Neural progenitor cell (in vitro differentiated cells): ENCODE data around the gene TGM2. TPM values are rescaled to one million over a fixed set of nuclear protein-coding genes. Genes with fewer than 3 reads are reported as not detected.

Experiments
- DNase-seq: peaks from one replicate; pipeline ENCODE4 v3.0.0-alpha.2; 2016; ENCODE audit warnings: low spot score
- H2AFZ ChIP-seq: fragments of 200-600 bp; sonication (generic); replicated peaks from 2 replicates; pipeline ENCODE4 v1.6.1; 2016; ENCODE audit warnings: antibody characterized with exemption
- H3F3A ChIP-seq: fragments of 200-600 bp; sonication (generic); 2 replicates; pipeline ENCODE4 v1.6.1; 2016; ENCODE audit warnings: antibody characterized with exemption, low read depth
- H3K27ac ChIP-seq: fragments of 200-600 bp; sonication (generic); 2 replicates; pipeline ENCODE4 v1.5.1; 2016; ENCODE audit warnings: mild to moderate bottlenecking
- H3K27me3 ChIP-seq: fragments of 200-600 bp; sonication (generic); 2 replicates; pipeline ENCODE4 v1.6.1; 2016; ENCODE audit warnings: mild to moderate bottlenecking, moderate library complexity
- H3K36me3 ChIP-seq: fragments of 200-600 bp; sonication (generic); 2 replicates; pipeline ENCODE4 v1.5.1; 2016
- H3K4me1 ChIP-seq: fragments of 200-600 bp; sonication (generic); 2 replicates; pipeline ENCODE4 v1.6.1; 2016; ENCODE audit warnings: mixed run types
- H3K4me2 ChIP-seq: fragments of 200-600 bp; sonication (generic); 2 replicates; pipeline ENCODE4 v1.6.1; 2016
- H3K4me3 ChIP-seq: fragments of 200-600 bp; sonication (generic); 2 replicates; pipeline ENCODE4 v1.5.1; 2016
- H3K79me2 ChIP-seq: fragments of 200-600 bp; sonication (generic); 2 replicates; pipeline ENCODE4 v1.6.1; 2016; ENCODE audit warnings: low read depth
- H3K9ac ChIP-seq: fragments of 200-600 bp; sonication (generic); 2 replicates; pipeline ENCODE4 v1.6.1; 2016
- H3K9me3 ChIP-seq: fragments of 200-600 bp; sonication (generic); 2 replicates; pipeline ENCODE4 v1.5.1; 2016; ENCODE audit warnings: low read depth
- H4K20me1 ChIP-seq: fragments of 200-600 bp; sonication (generic); 2 replicates; pipeline ENCODE4 v1.6.1; 2016; ENCODE audit warnings: low read depth
- H3K27ac Mint-ChIP-seq: 3 replicates; pipeline ENCODE4 v1.8.0; 2021; ENCODE audit warnings: mixed read lengths
- H3K27me3 Mint-ChIP-seq: 2 replicates; pipeline ENCODE4 v1.8.0; 2022; ENCODE audit warnings: low read depth, mild to moderate bottlenecking, inconsistent platforms, moderate library complexity, mixed read lengths; ENCODE audit not compliant: insufficient read depth
- H3K36me3 Mint-ChIP-seq: 3 replicates; pipeline ENCODE4 v1.8.0; 2021; ENCODE audit warnings: mixed read lengths
- H3K4me1 Mint-ChIP-seq: 3 replicates; pipeline ENCODE4 v1.8.0; 2021; ENCODE audit warnings: mixed read lengths
- H3K4me3 Mint-ChIP-seq: 3 replicates; pipeline ENCODE4 v1.8.0; 2021; ENCODE audit warnings: mild to moderate bottlenecking, moderate library complexity, mixed read lengths
- H3K9me3 Mint-ChIP-seq: 3 replicates; pipeline ENCODE4 v1.8.0; 2020; ENCODE audit warnings: mixed read lengths
- EZH2 ChIP-seq: fragments of 200-600 bp; sonication (generic); IDR thresholded peaks from 2 replicates; pipeline ENCODE4 v1.6.1; 2017; ENCODE audit warnings: antibody characterized with exemption, mild to moderate bottlenecking, moderate library complexity
- EZH2phosphoT487 ChIP-seq: fragments of 200-600 bp; sonication (generic); IDR thresholded peaks from 2 replicates; pipeline ENCODE4 v1.6.1; 2017; ENCODE audit warnings: antibody characterized with exemption
- total RNA-seq: library from RNA; depleted of rRNA; stranded (reverse); fragments of >200 nt; gene quantifications from 2 replicates; pipeline ENCODE4 v1.2.3, GENCODE V29; 2015; ENCODE audit warnings: low replicate concordance
- TF ChIP-seq, protein P1 (sequence below): fragments of 200-600 bp; sonication (generic); IDR thresholded peaks from 2 replicates; pipeline ENCODE4 v1.5.1; 2017; ENCODE audit warnings: antibody characterized with exemption, mild to moderate bottlenecking

Gene TGM2
- total RNA-seq, 1 donor from 2014 or later: 0.22 TPM

DNA sequence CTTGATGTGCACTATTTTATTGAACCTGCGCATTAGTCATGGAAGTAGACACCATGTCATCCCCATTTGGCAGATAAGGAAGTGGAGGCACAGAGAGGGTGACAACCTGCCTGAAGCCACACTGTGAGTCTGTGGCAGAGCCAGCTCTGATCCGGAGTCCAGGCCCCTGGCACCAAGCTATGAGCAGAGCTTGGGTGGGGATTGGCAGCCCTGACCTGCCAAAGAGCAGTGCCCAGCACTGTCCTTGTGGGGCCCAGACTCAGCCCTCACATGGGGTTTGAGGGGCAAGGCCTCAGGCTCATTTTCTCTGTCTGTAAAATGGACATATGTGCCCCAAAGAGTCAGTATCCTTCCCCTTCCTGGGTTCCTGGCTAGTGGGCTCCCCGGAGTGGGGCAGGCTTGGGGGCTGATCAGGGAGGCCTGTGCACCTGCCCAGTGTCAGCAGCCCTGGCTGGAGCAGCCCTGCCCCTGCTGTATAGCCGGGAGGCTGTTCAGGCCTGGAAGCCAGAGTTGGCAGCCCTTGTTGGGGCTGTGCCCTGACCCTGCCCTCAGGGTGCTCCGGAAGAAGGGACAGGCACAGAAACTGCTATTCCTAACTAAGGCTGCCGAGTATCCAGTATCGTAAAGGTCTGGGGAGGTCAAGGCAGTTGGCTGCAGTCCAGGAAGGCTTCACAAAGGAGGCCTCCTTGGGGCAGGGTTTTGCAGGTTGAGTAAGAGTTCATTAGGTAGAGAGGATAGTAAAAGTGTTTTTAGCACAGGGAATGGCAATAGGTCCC lies 38.7 kb downstream of the TGM2 start:
- no peak overlapping the region for H3K4me3 Mint-ChIP-seq
- TF ChIP-seq EZH2: no peak
- TF ChIP-seq, protein P1, sequence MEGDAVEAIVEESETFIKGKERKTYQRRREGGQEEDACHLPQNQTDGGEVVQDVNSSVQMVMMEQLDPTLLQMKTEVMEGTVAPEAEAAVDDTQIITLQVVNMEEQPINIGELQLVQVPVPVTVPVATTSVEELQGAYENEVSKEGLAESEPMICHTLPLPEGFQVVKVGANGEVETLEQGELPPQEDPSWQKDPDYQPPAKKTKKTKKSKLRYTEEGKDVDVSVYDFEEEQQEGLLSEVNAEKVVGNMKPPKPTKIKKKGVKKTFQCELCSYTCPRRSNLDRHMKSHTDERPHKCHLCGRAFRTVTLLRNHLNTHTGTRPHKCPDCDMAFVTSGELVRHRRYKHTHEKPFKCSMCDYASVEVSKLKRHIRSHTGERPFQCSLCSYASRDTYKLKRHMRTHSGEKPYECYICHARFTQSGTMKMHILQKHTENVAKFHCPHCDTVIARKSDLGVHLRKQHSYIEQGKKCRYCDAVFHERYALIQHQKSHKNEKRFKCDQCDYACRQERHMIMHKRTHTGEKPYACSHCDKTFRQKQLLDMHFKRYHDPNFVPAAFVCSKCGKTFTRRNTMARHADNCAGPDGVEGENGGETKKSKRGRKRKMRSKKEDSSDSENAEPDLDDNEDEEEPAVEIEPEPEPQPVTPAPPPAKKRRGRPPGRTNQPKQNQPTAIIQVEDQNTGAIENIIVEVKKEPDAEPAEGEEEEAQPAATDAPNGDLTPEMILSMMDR: no peak
- H3K4me1 ChIP-seq: no peaks in the 10 kb centered on the region
- no peaks in the 10 kb centered on the region for H3K9me3 Mint-ChIP-seq
- no peaks in the 10 kb centered on the region for H3K36me3 Mint-ChIP-seq
- no peak for DNase-seq
- no peak overlapping the region for H3K27ac ChIP-seq
- H4K20me1 ChIP-seq: no peaks in the 10 kb centered on the region
- H3K27ac Mint-ChIP-seq: no peak overlapping the region
- H3K36me3 ChIP-seq: no peaks in the 10 kb centered on the region
- no peak overlapping the region for H3K4me3 ChIP-seq
- H3K9me3 ChIP-seq: no peaks in the 10 kb centered on the region
- H3K4me1 Mint-ChIP-seq: peaks cover 10% of the 10 kb centered on the region
- H3F3A ChIP-seq: peaks cover 11% of the 10 kb centered on the region
- H3K79me2 ChIP-seq: no peaks in the 10 kb centered on the region
- no peaks in the 10 kb centered on the region for H3K27me3 ChIP-seq
- H3K9ac ChIP-seq: no peak overlapping the region
- H3K4me2 ChIP-seq: no peak overlapping the region
- H2AFZ ChIP-seq: no peak overlapping the region
- H3K27me3 Mint-ChIP-seq: peaks cover 4% of the 10 kb centered on the region

DNA sequence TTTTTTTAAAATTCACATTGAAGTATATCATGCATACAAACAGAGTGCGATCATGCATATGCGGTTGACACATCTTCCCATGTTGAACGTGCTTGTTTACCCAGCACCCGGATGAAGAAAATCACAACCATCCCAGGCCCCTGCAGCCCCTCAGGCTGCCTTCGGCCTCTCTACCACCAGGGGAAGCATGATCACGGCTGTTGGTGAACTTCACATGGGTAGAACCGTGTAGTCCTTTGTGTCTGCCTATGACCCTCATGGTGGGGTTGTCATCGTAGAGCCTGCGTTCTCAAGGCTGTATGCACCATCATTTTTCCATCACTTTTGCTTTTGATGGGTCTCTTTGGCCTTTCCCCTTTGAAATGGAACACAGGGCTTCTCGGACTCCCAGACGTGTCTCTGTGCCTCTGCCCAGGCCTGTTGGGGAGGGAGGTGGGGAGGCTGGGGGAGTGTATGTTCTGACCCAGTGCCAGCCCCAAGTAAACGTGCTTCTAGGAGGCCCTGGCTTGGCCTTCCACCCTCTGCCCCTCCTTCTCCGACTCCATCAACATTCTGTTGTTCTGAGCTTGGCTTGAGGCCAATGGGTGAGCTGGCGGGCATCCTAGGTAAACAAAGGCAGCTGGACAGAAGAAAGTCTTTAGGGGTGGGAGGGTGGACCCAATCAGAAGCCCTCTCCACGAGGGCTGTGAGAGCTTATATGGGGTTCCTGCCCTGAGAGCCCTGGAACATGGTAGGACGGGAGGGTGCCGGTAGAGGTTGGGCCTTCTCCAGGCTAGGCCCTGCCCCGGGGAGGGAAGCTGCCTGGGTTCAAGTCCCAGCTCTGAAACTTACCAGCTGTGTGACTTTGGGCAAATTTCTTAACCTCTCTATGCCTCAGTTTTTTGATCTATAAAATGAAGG lies 39.7 kb downstream of the TGM2 start:
- H3K27me3 ChIP-seq: no peaks in the 10 kb centered on the region
- Mint-ChIP-seq H3K4me3 (no peak overlapping the region), H3K27me3 (peaks cover 4% of the 10 kb centered on the region), H3K27ac (no peak overlapping the region), H3K36me3 (no peaks in the 10 kb centered on the region), H3K9me3 (no peaks in the 10 kb centered on the region), H3K4me1 (peaks cover 6% of the 10 kb centered on the region)
- H3K9ac ChIP-seq: no peak overlapping the region
- no peak overlapping the region for H3K4me3 ChIP-seq
- no peaks in the 10 kb centered on the region for H3K4me1 ChIP-seq
- no peaks in the 10 kb centered on the region for H4K20me1 ChIP-seq
- no peaks in the 10 kb centered on the region for H3K79me2 ChIP-seq
- H3K9me3 ChIP-seq: no peaks in the 10 kb centered on the region
- no peaks in the 10 kb centered on the region for H3K36me3 ChIP-seq
- no peak for DNase-seq
- H3K4me2 ChIP-seq: no peak overlapping the region
- H3K27ac ChIP-seq: no peak overlapping the region
- no peak overlapping the region for H2AFZ ChIP-seq
- TF ChIP-seq EZH2: no peak
- TF ChIP-seq, protein P1: no peak
- no peak for TF ChIP-seq EZH2phosphoT487
- peaks cover 11% of the 10 kb centered on the region for H3F3A ChIP-seq

DNA sequence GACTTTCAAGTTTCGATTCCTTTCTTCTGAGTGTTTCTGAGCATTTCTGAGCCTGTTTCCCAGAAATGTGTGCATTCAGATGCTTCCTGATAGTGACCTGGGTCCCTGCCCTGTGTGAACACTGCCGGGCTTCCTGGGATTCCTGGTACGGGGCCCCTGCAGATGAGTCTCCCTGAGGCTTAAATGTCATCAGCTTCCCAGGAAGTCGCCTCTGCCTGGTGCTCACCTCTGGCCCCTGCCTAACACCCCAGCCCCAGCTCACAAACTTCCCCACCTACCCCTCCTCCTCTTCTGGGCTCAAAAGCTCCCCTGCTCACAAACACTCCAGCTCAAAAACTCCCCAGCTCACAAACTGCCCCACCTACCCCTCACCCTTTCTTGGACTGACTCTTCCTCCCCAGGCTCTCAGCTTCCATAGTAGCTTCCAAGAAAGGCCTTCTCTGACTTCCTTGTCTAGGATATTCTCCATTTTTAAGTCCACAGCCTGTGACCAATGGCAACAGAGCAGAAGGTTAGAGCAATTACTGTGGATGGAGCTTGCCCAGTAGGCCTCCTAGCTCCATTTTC lies 42.0 kb downstream of the TGM2 start:
- H2AFZ ChIP-seq: peak overlapping the region; percentile 83
- TF ChIP-seq EZH2phosphoT487: no peak
- no peak for TF ChIP-seq EZH2
- TF ChIP-seq, protein P1: no peak

More for the DNA sequence above, 42.0 kb downstream of the TGM2 start:
- H3K27ac ChIP-seq: peak overlapping the region; percentile 0
- H3F3A ChIP-seq: peaks cover 11% of the 10 kb centered on the region
- no peak overlapping the region for H3K9ac ChIP-seq
- no peaks in the 10 kb centered on the region for H3K9me3 Mint-ChIP-seq
- H3K4me2 ChIP-seq: no peak overlapping the region
- no peaks in the 10 kb centered on the region for H3K36me3 ChIP-seq
- H3K4me3 ChIP-seq: no peak overlapping the region
- DNase-seq: peak; percentile 11
- no peaks in the 10 kb centered on the region for H3K4me1 ChIP-seq
- H3K36me3 Mint-ChIP-seq: no peaks in the 10 kb centered on the region
- no peaks in the 10 kb centered on the region for H3K9me3 ChIP-seq
- H3K79me2 ChIP-seq: no peaks in the 10 kb centered on the region
- peaks cover 3% of the 10 kb centered on the region for H3K27me3 Mint-ChIP-seq
- no peaks in the 10 kb centered on the region for H4K20me1 ChIP-seq
- H3K4me3 Mint-ChIP-seq: no peak overlapping the region
- no peaks in the 10 kb centered on the region for H3K27me3 ChIP-seq
- no peak overlapping the region for H3K27ac Mint-ChIP-seq
- H3K4me1 Mint-ChIP-seq: no peaks in the 10 kb centered on the region
